Right hindlimb (tissue), 1 donor: ENCODE data around the gene CNFN.
"Not testable (repeated sequence)": the region's sequence is repeated elsewhere in the genome, so short reads cannot be mapped to it uniquely, and the experiment has no call there.

Source experiments
- DNase-seq: peaks from one replicate; pipeline ENCODE4 v3.0.0-alpha.2; 2018

CNFN gene

DNA sequence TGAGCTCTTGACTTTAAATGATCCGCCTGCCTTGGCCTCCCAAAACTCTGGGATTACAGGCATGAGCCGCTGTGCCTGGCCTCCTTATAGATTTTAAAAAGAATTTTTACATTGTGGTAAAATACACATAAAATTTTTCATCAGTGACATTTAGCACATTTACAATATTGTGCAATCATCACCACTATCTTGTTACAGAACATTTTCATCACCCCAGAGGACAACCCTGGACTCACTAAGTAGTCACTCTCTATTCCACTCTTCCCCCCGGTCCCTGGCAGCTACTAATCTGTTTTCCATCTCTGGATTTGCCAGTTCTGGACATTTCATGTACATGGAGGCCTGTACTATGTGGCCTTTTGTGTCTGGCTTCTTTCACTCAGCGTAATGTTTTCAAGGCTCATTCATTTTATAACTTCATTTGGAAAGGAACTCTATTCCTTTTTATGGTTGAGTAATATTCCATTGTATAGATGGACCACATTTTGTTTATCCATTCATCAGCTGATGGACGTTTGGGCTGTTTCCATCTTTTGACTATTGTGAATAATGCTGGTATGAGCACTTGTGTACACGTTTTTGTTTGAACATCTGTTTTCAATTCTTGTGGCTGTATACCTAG is 44.8 kb downstream of the CNFN start:
- DNase-seq, result no peak

DNA sequence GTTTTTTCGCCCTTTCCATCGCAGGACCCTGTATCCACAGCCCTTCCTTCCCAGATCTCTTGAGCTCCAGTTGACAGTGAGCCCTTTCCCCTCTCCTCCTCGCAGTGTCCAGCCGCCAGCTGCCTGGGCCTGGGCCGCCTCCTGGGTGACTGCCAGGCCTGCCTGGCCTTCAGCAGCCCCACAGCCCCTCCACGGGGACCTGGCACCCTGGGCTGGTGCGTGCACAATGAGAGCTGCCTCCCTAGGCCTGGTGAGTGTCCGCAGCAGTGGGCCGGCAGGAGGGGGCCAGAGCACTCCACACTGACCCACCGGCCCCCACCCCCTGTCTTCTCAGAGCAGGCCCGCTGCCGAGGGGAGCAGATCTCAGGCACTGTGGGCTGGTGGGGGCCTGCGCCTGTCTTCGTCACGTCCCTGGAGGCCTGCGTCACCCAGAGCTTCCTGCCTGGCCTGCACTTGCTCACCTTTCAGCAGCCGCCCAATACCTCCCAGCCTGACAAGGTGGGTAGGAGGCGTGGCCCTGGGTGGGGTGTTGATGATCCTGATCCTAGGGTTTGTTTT is 45.7 kb downstream of the CNFN start:
- DNase-seq, result no peak

DNA sequence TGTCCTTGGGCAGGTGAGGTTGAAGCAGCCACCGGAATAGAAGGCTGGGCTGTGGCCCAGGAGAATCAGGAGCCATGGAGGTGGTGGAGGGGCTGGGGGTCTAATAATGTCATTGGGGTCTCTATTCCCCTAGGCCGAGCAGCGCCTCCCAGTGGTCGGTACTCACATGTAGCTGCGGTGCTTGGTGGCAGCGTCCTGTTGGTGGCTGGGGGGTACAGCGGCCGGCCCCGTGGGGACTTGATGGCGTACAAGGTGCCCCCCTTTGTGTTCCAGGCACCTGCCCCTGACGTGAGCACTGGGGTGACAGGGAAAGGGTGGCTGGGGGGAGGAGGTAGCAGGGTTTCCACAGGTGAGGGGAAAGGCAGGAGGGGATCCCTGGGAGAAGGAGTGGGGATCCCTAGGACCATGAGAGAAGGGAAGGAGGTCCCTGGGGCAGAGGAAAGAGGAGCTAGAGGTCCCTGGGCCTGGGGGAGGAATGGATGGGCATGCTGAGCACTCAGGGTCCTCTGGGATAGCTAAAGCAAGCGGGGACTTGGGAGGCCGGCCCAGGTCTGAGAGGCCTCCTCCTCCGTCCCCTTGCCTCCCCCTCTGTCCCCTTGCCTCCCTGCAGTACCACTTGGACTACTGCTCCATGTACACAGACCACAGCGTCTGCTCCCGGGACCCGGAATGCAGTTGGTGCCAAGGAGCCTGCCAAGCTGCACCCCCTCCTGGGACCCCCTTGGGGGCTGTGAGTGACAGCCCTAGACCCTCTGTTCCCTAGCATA is 46.6 kb downstream of the CNFN start:
- DNase-seq, result no peak

DNA sequence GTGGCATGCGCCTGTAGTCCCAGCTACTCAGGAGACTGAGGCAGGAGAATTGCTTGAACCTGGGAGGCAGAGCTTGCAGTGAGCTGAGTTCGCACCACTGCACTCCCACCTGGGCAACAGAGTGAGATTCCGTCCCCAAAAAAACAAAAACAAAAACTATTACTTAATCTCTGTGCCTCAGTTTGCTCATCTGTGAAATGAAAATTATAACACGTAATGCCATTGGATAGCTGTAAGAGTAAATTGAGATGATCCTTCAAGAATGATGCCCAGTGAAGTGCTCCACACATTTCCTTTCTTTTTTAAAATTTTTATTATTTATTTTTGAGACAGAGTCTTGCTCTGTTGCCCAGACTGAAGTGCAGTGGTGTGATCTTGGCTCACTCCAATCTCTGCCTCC is 50.2 kb downstream of the CNFN start:
- DNase-seq, result not testable (repeated sequence)

DNA sequence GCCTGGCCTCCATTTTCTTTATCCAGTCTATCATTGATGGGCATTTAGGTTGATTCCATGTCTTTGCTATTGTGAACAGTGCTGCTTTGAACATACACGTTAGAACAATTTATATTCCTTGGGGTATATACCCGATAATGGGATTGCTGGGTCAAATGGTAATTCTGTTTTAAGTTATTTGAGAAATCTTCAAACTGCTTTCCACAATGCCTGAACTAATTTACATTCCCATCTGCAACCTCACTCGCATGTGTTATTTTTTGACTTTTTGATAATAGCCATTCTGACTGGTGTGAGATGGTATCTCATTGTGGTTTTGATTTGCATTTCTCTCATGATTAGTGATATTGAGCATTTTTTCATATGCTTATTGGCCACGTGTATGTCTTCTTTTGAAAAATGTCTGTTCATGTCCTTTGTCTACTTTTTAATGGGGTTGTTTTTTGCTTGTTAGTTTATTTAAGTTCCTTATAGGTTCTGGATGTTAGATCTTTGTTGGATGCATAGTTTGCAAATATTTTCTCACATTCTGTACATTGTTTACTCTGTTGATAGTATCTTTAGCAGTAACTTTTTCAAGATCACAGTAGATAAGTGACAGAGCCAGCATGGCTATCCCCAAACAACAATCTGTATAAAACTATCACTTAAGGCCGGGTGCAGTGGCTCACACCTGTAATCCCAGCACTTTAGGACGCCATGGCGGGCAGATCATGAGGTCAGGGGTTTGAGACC is 50.8 kb downstream of the CNFN start:
- DNase-seq, result not testable (repeated sequence)
